SK-N-SH treated with all-trans-retinoic acid at 6 μM for 48 hours (cell line): Measurements from ENCODE around the gene RBM18.

Experiments
- ATAC-seq: fragments of 200-7000 bp; cut with Tn5 transposase; 3 replicates; pipeline ENCODE4 v1.9.1; 2020; ENCODE audit warnings: mild to moderate bottlenecking, moderate library complexity
- ARNTL ChIP-seq: fragments of 450-650 bp; formaldehyde crosslinking; IDR thresholded peaks from 2 replicates; pipeline ENCODE4 v1.5.0; 2020; ENCODE audit warnings: low read depth, mild to moderate bottlenecking, moderate library complexity, borderline replicate concordance
- BACH2 ChIP-seq: fragments of 250-450 bp; sonication (Bioruptor Pico); IDR thresholded peaks from 2 replicates; pipeline ENCODE4 v1.9.0; 2021; ENCODE audit warnings: mild to moderate bottlenecking, borderline replicate concordance
- CSDC2 ChIP-seq: fragments of 250-450 bp; sonication (Bioruptor Pico); IDR thresholded peaks from 2 replicates; pipeline ENCODE4 v1.5.0; 2020; ENCODE audit warnings: mild to moderate bottlenecking, moderate library complexity
- ESRRG ChIP-seq: fragments of 250-450 bp; sonication (Bioruptor Pico); IDR thresholded peaks from 2 replicates; pipeline ENCODE4 v1.6.1; 2021; ENCODE audit warnings: mild to moderate bottlenecking
- GLIS3 ChIP-seq: fragments of 250-450 bp; sonication (Bioruptor Pico); IDR thresholded peaks from 2 replicates; pipeline ENCODE4 v1.5.0; 2020; ENCODE audit warnings: mild to moderate bottlenecking, moderate library complexity
- ISL1 ChIP-seq: fragments of 250-450 bp; sonication (Bioruptor Pico); IDR thresholded peaks from 2 replicates; pipeline ENCODE4 v2.1.2; 2022; ENCODE audit warnings: mild to moderate bottlenecking, moderate library complexity
- OSR1 ChIP-seq: fragments of 250-450 bp; sonication (Bioruptor Pico); IDR thresholded peaks from 2 replicates; pipeline ENCODE4 v1.8.0; 2022; ENCODE audit warnings: moderate library complexity, mild to moderate bottlenecking, inconsistent platforms
- PPARA ChIP-seq: fragments of 250-450 bp; sonication (Bioruptor Pico); IDR thresholded peaks from 2 replicates; pipeline ENCODE4 v1.5.0; 2020; ENCODE audit warnings: mild to moderate bottlenecking, borderline replicate concordance
- RARB ChIP-seq: fragments of 250-450 bp; sonication (Bioruptor Pico); IDR thresholded peaks from 2 replicates; pipeline ENCODE4 v1.8.0; 2021; ENCODE audit warnings: mild to moderate bottlenecking, moderate library complexity
- SNAI2 ChIP-seq: fragments of 250-450 bp; sonication (Bioruptor Pico); IDR thresholded peaks from 2 replicates; pipeline ENCODE4 v1.5.0; 2020; ENCODE audit warnings: mild to moderate bottlenecking, moderate library complexity
- TCF4 ChIP-seq: fragments of 250-450 bp; sonication (Bioruptor Pico); IDR thresholded peaks from 2 replicates; pipeline ENCODE4 v1.8.0; 2021; ENCODE audit warnings: mild to moderate bottlenecking, moderate library complexity, borderline replicate concordance
- TOX ChIP-seq: fragments of 250-450 bp; sonication (Bioruptor Pico); IDR thresholded peaks from 2 replicates; pipeline ENCODE4 v1.8.0; 2021; ENCODE audit warnings: mild to moderate bottlenecking, moderate library complexity, borderline replicate concordance
- ZC3H10 ChIP-seq: fragments of 250-450 bp; sonication (Bioruptor Pico); IDR thresholded peaks from 2 replicates; pipeline ENCODE4 v1.5.1; 2021; ENCODE audit warnings: mild to moderate bottlenecking, moderate library complexity
- ZFP3 ChIP-seq: fragments of 250-450 bp; sonication (Bioruptor Pico); IDR thresholded peaks from 2 replicates; pipeline ENCODE4 v1.5.0; 2020; ENCODE audit warnings: mild to moderate bottlenecking, moderate library complexity
- ZFP30 ChIP-seq: fragments of 450-650 bp; formaldehyde crosslinking; IDR thresholded peaks from 2 replicates; pipeline ENCODE4 v1.5.0; 2022; ENCODE audit warnings: mild to moderate bottlenecking, moderate library complexity
- ZNF565 ChIP-seq: fragments of 450-650 bp; formaldehyde crosslinking; conservative IDR thresholded peaks from 2 replicates; pipeline ENCODE4 v1.5.0; 2020; ENCODE audit warnings: low read depth, mild to moderate bottlenecking, moderate library complexity
- ZNF70 ChIP-seq: fragments of 450-650 bp; formaldehyde crosslinking; IDR thresholded peaks from 2 replicates; pipeline ENCODE4 v1.5.0; 2020; ENCODE audit warnings: mild to moderate bottlenecking, moderate library complexity
- ZNF8 ChIP-seq: fragments of 450-650 bp; formaldehyde crosslinking; IDR thresholded peaks from 2 replicates; pipeline ENCODE4 v1.5.0; 2020; ENCODE audit warnings: mild to moderate bottlenecking, moderate library complexity
- TF ChIP-seq, protein P1 (sequence below): fragments of 250-450 bp; sonication (Bioruptor Pico); IDR thresholded peaks from 2 replicates; pipeline ENCODE4 v1.5.0; 2020; ENCODE audit warnings: mild to moderate bottlenecking, moderate library complexity
- TF ChIP-seq, protein P2 (sequence below): fragments of 250-450 bp; sonication (Bioruptor Pico); IDR thresholded peaks from 2 replicates; pipeline ENCODE4 v1.8.0; 2021; ENCODE audit warnings: low read depth, mild to moderate bottlenecking, moderate library complexity, borderline replicate concordance
- TF ChIP-seq, protein P3 (sequence below): fragments of 250-450 bp; sonication (Bioruptor Pico); IDR thresholded peaks from 2 replicates; pipeline ENCODE4 v1.5.1; 2020; ENCODE audit warnings: low read depth, mild to moderate bottlenecking, moderate library complexity
- TF ChIP-seq, protein P4 (sequence below): fragments of 250-450 bp; sonication (Bioruptor Pico); IDR thresholded peaks from 2 replicates; pipeline ENCODE4 v1.5.1; 2021; ENCODE audit warnings: mild to moderate bottlenecking, moderate library complexity

The RBM18 gene

DNA sequence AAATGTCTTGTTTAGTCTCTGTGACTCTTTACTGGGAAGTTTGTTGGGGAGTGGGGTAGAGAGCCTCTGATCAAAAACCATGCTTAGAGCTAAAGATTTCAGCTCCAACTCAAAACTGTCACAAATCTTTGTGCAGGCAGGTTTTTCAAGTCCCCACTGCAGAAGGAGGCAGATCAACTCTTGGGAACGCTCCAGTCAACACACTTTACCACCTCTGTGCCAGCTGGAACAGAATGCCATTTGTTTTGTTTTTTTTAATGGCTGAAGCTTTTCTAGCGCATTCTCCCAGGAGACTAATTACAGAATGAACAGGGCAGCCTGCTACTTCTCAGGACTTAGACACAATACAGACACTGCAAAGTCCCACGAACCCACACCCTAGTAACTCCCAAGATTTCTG lies 18.0 kb downstream of the RBM18 start:
- no peak for ATAC-seq
- TF ChIP-seq, protein P1, sequence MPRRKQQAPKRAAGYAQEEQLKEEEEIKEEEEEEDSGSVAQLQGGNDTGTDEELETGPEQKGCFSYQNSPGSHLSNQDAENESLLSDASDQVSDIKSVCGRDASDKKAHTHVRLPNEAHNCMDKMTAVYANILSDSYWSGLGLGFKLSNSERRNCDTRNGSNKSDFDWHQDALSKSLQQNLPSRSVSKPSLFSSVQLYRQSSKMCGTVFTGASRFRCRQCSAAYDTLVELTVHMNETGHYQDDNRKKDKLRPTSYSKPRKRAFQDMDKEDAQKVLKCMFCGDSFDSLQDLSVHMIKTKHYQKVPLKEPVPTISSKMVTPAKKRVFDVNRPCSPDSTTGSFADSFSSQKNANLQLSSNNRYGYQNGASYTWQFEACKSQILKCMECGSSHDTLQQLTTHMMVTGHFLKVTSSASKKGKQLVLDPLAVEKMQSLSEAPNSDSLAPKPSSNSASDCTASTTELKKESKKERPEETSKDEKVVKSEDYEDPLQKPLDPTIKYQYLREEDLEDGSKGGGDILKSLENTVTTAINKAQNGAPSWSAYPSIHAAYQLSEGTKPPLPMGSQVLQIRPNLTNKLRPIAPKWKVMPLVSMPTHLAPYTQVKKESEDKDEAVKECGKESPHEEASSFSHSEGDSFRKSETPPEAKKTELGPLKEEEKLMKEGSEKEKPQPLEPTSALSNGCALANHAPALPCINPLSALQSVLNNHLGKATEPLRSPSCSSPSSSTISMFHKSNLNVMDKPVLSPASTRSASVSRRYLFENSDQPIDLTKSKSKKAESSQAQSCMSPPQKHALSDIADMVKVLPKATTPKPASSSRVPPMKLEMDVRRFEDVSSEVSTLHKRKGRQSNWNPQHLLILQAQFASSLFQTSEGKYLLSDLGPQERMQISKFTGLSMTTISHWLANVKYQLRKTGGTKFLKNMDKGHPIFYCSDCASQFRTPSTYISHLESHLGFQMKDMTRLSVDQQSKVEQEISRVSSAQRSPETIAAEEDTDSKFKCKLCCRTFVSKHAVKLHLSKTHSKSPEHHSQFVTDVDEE, result no peak
- TF ChIP-seq BACH2 (CRISPR knock-in tag), result no peak
- no peak for TF ChIP-seq ZNF70
- no peak for TF ChIP-seq ESRRG (CRISPR knock-in tag)
- TF ChIP-seq ZC3H10, result no peak
- TF ChIP-seq ARNTL (CRISPR knock-in tag), result no peak
- no peak for TF ChIP-seq GLIS3 (CRISPR knock-in tag)
- no peak for TF ChIP-seq ZFP3 (CRISPR knock-in tag)
- TF ChIP-seq, protein P2, sequence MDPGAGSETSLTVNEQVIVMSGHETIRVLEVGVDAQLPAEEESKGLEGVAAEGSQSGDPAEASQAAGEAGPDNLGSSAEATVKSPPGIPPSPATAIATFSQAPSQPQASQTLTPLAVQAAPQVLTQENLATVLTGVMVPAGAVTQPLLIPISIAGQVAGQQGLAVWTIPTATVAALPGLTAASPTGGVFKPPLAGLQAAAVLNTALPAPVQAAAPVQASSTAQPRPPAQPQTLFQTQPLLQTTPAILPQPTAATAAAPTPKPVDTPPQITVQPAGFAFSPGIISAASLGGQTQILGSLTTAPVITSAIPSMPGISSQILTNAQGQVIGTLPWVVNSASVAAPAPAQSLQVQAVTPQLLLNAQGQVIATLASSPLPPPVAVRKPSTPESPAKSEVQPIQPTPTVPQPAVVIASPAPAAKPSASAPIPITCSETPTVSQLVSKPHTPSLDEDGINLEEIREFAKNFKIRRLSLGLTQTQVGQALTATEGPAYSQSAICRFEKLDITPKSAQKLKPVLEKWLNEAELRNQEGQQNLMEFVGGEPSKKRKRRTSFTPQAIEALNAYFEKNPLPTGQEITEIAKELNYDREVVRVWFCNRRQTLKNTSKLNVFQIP (CRISPR knock-in tag), result no peak
- TF ChIP-seq ISL1, result no peak
- TF ChIP-seq, protein P3, sequence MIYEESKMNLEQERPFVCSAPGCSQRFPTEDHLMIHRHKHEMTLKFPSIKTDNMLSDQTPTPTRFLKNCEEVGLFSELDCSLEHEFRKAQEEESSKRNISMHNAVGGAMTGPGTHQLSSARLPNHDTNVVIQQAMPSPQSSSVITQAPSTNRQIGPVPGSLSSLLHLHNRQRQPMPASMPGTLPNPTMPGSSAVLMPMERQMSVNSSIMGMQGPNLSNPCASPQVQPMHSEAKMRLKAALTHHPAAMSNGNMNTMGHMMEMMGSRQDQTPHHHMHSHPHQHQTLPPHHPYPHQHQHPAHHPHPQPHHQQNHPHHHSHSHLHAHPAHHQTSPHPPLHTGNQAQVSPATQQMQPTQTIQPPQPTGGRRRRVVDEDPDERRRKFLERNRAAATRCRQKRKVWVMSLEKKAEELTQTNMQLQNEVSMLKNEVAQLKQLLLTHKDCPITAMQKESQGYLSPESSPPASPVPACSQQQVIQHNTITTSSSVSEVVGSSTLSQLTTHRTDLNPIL (CRISPR knock-in tag), result no peak
- no peak for TF ChIP-seq ZNF565 (CRISPR knock-in tag)
- no peak for TF ChIP-seq TCF4 (CRISPR knock-in tag)
- no peak for TF ChIP-seq OSR1
- TF ChIP-seq ZFP30 (CRISPR knock-in tag), result no peak
- no peak for TF ChIP-seq ZNF8 (CRISPR knock-in tag)
- TF ChIP-seq SNAI2 (CRISPR knock-in tag), result no peak

DNA sequence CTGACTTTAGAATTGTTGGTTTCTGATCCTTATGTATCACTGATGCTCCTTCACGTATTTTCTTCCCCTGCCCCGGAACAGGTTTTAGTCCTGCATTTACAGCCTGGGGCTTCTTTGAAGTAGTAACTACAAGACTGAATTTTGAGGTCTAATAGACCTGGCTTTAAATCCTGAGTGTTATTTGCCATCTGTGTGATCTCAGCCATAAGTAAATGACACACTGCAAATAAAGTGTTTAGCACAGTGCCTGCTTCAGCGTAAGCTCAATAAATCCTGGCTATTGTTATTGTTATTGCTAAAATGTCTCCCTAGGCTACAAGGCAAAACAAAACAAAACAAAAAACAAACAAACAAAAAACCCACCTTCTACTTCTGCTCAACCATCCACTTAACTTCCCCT lies 20.3 kb downstream of the RBM18 start:
- ATAC-seq, result no peak
- TF ChIP-seq GLIS3 (CRISPR knock-in tag) (no peak), ZNF565 (CRISPR knock-in tag) (no peak), RARB (CRISPR knock-in tag) (no peak), CSDC2 (CRISPR knock-in tag) (no peak), ARNTL (CRISPR knock-in tag) (no peak)

DNA sequence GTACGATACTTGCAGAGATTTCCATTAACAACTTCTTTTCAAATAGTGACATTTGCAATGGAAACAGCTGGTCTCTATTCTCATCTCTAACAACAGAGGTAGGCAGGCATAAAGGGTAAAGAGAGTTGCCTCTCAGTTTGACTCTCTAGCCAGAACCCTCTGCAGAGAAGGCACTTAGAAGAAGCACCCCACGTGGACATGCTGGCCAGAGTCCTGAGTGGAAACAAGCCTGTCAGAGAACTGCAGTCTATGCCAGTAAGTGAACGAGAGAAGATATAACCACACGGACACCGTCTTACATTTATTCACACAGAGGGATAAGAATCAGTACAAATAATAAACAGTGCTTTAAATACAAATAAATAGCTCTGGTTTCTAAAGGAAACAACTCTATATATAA lies 24.9 kb downstream of the RBM18 start:
- TF ChIP-seq ESRRG (CRISPR knock-in tag) (no peak), SNAI2 (CRISPR knock-in tag) (no peak), PPARA (CRISPR knock-in tag) (no peak), ZFP30 (CRISPR knock-in tag) (no peak), TCF4 (CRISPR knock-in tag) (no peak), ISL1 (no peak), ZNF565 (CRISPR knock-in tag) (no peak)
- ATAC-seq, result no peak

DNA sequence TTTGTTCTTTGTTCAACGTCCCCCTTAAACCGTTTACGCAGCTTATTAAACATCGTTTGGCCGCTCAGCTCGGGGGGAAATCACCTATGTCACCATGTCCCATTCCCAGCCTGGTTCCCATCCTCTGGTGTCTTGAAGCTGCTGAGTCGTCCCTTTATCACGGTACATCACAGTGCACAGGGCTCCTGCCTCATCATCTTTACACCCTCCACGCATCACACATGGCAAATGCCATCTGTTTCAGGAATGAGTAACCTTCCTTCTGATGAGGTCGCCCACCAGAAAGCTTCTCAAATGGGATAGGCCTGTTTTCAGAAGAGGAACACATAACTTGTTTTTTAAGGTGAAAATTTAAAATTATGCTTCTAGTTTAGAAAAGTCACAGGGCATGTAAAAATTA lies 28.0 kb downstream of the RBM18 start:
- ATAC-seq, result no peak; the same call in 2 of the 3 replicates
- TF ChIP-seq ZNF8 (CRISPR knock-in tag), result no peak
- TF ChIP-seq PPARA (CRISPR knock-in tag), result no peak
- TF ChIP-seq ZC3H10, result no peak
- no peak for TF ChIP-seq TOX (CRISPR knock-in tag)
- no peak for TF ChIP-seq ZFP30 (CRISPR knock-in tag)
- no peak for TF ChIP-seq ARNTL (CRISPR knock-in tag)
- TF ChIP-seq, protein P1, result no peak
- TF ChIP-seq, protein P4, sequence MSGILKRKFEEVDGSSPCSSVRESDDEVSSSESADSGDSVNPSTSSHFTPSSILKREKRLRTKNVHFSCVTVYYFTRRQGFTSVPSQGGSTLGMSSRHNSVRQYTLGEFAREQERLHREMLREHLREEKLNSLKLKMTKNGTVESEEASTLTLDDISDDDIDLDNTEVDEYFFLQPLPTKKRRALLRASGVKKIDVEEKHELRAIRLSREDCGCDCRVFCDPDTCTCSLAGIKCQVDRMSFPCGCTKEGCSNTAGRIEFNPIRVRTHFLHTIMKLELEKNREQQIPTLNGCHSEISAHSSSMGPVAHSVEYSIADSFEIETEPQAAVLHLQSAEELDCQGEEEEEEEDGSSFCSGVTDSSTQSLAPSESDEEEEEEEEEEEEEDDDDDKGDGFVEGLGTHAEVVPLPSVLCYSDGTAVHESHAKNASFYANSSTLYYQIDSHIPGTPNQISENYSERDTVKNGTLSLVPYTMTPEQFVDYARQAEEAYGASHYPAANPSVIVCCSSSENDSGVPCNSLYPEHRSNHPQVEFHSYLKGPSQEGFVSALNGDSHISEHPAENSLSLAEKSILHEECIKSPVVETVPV (CRISPR knock-in tag), result no peak
- TF ChIP-seq SNAI2 (CRISPR knock-in tag), result no peak
- no peak for TF ChIP-seq ZNF565 (CRISPR knock-in tag)
- TF ChIP-seq RARB (CRISPR knock-in tag), result no peak
- TF ChIP-seq BACH2 (CRISPR knock-in tag), result no peak
- no peak for TF ChIP-seq ISL1
